ENCODE measurements around the gene FGFBP3. TPM values are rescaled to one million over a fixed set of nuclear protein-coding genes. Genes with fewer than 3 reads are reported as not detected.
A peak's percentile ranks its signal among the peaks of the same experiment; 100 is the strongest.

Gene FGFBP3, protein sequence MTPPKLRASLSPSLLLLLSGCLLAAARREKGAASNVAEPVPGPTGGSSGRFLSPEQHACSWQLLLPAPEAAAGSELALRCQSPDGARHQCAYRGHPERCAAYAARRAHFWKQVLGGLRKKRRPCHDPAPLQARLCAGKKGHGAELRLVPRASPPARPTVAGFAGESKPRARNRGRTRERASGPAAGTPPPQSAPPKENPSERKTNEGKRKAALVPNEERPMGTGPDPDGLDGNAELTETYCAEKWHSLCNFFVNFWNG
- 1 to 10 TPM in 1 of 4 donors, under 1 TPM in 2, not detected in 1; 0.40 to 1.4 (median 0.57) TPM for total RNA-seq

GRCh38 chr10:91909117-91909677 is at the start of gene FGFBP3:
TSS of gene FGFBP3 (minus strand) at chr10:91909486. CDS start at chr10:91908969, 517 bp downstream.
- peaks cover 6 to 30% (median 10%) of the 10 kb centered on the region in 3 donors for H3K4me1 ChIP-seq
- H3K27me3 ChIP-seq: peaks cover 0 to 8% (median 0%) of the 10 kb centered on the region in 4 donors
- 0 to 2% methylated on average over 19 of the region's 19 CpGs for WGBS, 2 donors
- no peak for DNase-seq
- H3K9me3 ChIP-seq: no peaks in the 10 kb centered on the region
- intact Hi-C loops (cut with DNase I): loop anchor here (5.0 kb wide), 1 partner anchor 152 kb away; no protein-coding TSS in a partner anchor
- peak within 1 kb of the TSS; percentile 65 to 85 (median 73) for H3K27ac ChIP-seq
- TF ChIP-seq POLR2A (IDR thresholded peaks at IDR 0.05) (no peak), CTCF (IDR thresholded peaks at IDR 0.05) (no peak)
- H3K4me3 ChIP-seq: peak within 1 kb of the TSS; percentile 54 to 98 (median 75)
- no peaks in the 10 kb centered on the region for H3K36me3 ChIP-seq

- TF ChIP-seq POLR2A (IDR thresholded peaks at IDR 0.05) (no peak), CTCF (IDR thresholded peaks at IDR 0.05) (no peak)
- Histone ChIP-seq H3K27me3 (no peaks in the 10 kb centered on the region), H3K9me3 (no peaks in the 10 kb centered on the region), H3K4me3 (no peak overlapping the region), H3K4me1 (peaks cover 0 to 9% (median 0%) of the 10 kb centered on the region in 3 donors), H3K27ac (no peak overlapping the region), H3K36me3 (peaks cover 0 to 98% (median 16%) of the 10 kb centered on the region in 3 donors)
- DNase-seq: no peak
- 92 to 95% methylated on average over 1 of the region's 1 CpG for WGBS, 2 donors
- intact Hi-C loops (cut with DNase I): no loop called here
Observed at GRCh38 chr10:91957091-91957490, 47.8 kb upstream of the FGFBP3 start.

DNA sequence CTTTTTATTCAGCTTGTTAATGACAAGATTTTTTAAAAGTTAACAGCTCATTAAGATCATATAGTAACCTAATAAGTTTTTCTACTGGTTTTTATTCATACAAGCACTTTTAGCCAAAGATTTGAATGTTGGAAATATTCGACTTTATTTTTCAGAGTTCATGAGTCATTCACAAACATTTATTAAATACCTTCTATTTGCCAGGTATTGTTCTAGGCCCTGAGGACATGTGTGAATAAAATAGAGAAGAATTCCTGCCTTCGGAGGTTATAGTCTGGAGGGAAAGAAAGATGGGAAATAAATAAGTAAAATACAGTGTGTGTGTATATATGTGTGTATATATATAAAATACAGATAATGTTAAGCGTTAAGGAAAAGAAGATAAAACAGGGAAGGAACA is 45.8 kb upstream of the FGFBP3 start:
- no peaks in the 10 kb centered on the region for H3K9me3 ChIP-seq
- intact Hi-C loops (cut with DNase I): no loop called here
- 46 to 61% methylated on average over 3 of the region's 3 CpGs for WGBS, 2 donors
- H3K27ac ChIP-seq: no peak overlapping the region
- no peaks in the 10 kb centered on the region for H3K27me3 ChIP-seq
- H3K4me1 ChIP-seq: peaks cover 0 to 9% (median 0%) of the 10 kb centered on the region in 3 donors
- H3K4me3 ChIP-seq: no peak overlapping the region
- no peak for DNase-seq
- H3K36me3 ChIP-seq: peaks cover 0 to 94% (median 16%) of the 10 kb centered on the region in 3 donors
- TF ChIP-seq CTCF (IDR thresholded peaks at IDR 0.05) (no peak), POLR2A (IDR thresholded peaks at IDR 0.05) (no peak)

DNA sequence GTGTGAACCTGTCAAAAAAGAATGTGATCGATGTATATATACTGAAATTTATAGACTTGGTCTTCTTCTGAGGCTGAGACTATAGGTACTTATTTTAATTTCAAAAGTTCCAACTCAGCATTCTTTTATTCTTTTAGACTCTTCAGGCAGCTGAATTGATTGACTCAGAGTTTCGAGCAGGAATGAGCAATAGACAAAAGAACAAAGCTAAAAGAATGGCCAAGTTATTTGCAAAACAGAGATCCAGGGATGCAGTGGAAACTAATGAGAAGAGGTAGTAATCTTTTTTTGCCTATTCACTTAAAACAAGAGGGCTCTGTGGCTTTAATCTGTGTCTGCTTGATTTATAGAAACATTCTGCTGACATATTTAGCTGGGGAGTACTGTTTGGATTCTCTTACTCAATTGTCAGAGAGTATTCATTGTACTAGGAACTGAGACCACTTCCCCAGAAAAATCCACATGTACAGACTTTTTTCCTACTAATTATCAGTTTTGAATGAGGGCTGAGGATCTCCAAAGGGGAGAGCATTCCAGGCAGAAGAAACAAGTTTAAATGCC is 44.4 kb upstream of the FGFBP3 start:
- 73 to 77% methylated on average over 2 of the region's 2 CpGs for WGBS, 2 donors
- intact Hi-C loops (cut with DNase I): no loop called here
- Histone ChIP-seq H3K36me3 (peaks cover 0 to 87% (median 9%) of the 10 kb centered on the region in 3 donors), H3K4me3 (no peak overlapping the region), H3K9me3 (no peaks in the 10 kb centered on the region), H3K27ac (peak overlapping the region in 1 of 4 donors; percentile 19), H3K27me3 (no peaks in the 10 kb centered on the region), H3K4me1 (peaks cover 0 to 9% (median 0%) of the 10 kb centered on the region in 3 donors)
- no peak for TF ChIP-seq CTCF (IDR thresholded peaks at IDR 0.05)
- no peak for TF ChIP-seq POLR2A (IDR thresholded peaks at IDR 0.05)
- DNase-seq: no peak

Data from esophagus squamous epithelium (tissue), 5 donors.